ENCODE data around the gene CSPG5. TPM values are rescaled to one million over a fixed set of nuclear protein-coding genes. Genes with fewer than 3 reads are reported as not detected.

Gene CSPG5
- total and polyA plus RNA-seq, 9 donors, result 0.11 to 0.45 (median 0.30) TPM; not detected in 2

GRCh38 chr3:47592066-47592795 is 13.6 kb upstream of the CSPG5 start:
- H3K27ac ChIP-seq, result no peak overlapping the region
- TF ChIP-seq POLR2A (IDR thresholded peaks at IDR 0.05) (no peak), EP300 (IDR thresholded peaks at IDR 0.05) (no peak)
- TF ChIP-seq, protein P1, sequence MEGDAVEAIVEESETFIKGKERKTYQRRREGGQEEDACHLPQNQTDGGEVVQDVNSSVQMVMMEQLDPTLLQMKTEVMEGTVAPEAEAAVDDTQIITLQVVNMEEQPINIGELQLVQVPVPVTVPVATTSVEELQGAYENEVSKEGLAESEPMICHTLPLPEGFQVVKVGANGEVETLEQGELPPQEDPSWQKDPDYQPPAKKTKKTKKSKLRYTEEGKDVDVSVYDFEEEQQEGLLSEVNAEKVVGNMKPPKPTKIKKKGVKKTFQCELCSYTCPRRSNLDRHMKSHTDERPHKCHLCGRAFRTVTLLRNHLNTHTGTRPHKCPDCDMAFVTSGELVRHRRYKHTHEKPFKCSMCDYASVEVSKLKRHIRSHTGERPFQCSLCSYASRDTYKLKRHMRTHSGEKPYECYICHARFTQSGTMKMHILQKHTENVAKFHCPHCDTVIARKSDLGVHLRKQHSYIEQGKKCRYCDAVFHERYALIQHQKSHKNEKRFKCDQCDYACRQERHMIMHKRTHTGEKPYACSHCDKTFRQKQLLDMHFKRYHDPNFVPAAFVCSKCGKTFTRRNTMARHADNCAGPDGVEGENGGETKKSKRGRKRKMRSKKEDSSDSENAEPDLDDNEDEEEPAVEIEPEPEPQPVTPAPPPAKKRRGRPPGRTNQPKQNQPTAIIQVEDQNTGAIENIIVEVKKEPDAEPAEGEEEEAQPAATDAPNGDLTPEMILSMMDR (IDR thresholded peaks at IDR 0.05), result no peak
- H3K4me1 ChIP-seq (ENCODE audit: insufficient read depth), result no peaks in the 10 kb centered on the region
- whole genome bisulfite sequencing, 3 donors, result 24 to 46% (median 25%) methylated on average over 4 of the region's 4 CpGs
- intact Hi-C loops (cut with DNase I), result no loop called here
- H3K4me3 ChIP-seq, result no peak overlapping the region
- H3K27me3 ChIP-seq, result no peaks in the 10 kb centered on the region
- no peaks in the 10 kb centered on the region for H3K36me3 ChIP-seq
- no peaks in the 10 kb centered on the region for H3K9me3 ChIP-seq
- no peak for DNase-seq

DNA sequence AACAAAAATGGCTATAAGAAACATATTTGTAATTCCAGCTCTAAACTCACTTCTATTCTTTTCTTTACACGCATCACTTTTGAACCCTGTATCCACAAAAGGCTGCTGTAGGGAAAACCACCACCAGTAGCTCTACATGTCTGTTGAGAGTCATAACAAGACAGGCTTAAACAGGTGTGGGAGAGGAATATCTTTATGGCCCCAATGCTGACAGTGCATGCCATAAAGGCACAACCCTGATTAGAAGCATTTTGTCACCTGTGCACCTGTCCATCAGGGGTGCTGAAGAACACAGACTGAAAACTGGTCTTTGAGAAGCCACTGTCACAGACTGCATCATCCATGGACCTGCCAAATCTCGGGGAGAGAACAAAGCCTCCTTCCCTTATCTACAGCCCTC is 11.6 kb upstream of the CSPG5 start:
- Histone ChIP-seq H3K27me3 (no peaks in the 10 kb centered on the region), H3K27ac (no peak overlapping the region), H3K9me3 (no peaks in the 10 kb centered on the region), H3K4me3 (no peak overlapping the region), H3K4me1 (ENCODE audit: insufficient read depth) (no peaks in the 10 kb centered on the region), H3K36me3 (no peaks in the 10 kb centered on the region)
- WGBS, 3 donors, result 72 to 90% (median 81%) methylated on average over 2 of the region's 2 CpGs
- TF ChIP-seq EP300 (IDR thresholded peaks at IDR 0.05) (no peak), POLR2A (IDR thresholded peaks at IDR 0.05) (no peak)
- TF ChIP-seq, protein P1 (IDR thresholded peaks at IDR 0.05), result no peak
- no peak for DNase-seq
- intact Hi-C loops (cut with DNase I), result no loop called here

DNA sequence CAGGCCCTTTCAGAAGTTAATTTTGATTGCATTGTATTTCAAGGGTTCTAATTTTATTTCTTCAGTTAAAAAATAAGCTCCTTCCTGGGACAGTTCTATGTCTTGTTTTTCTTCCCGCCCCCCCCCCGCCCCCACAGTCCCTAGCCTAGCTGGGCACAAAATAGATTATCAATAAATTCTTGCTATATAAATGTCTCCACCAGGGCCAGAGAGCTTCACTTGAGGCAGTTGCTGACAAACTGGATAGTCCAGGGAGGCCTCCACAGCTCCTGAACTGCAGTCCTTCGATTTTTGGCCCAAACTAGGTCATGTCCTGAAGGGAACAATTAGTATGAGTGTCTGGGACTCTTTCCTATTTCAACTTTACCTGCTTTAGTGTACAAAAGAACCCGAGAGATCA is 9.9 kb upstream of the CSPG5 start:
- Histone ChIP-seq H3K36me3 (no peaks in the 10 kb centered on the region), H3K4me3 (no peak overlapping the region), H3K9me3 (no peaks in the 10 kb centered on the region), H3K27ac (no peak overlapping the region), H3K27me3 (no peaks in the 10 kb centered on the region), H3K4me1 (ENCODE audit: insufficient read depth) (no peaks in the 10 kb centered on the region)
- intact Hi-C loops (cut with DNase I), result no loop called here
- 95 to 97% (median 96%) methylated on average over 4 of the region's 4 CpGs for WGBS, 3 donors
- no peak for TF ChIP-seq EP300 (IDR thresholded peaks at IDR 0.05)
- TF ChIP-seq, protein P1 (IDR thresholded peaks at IDR 0.05), result no peak
- no peak for TF ChIP-seq POLR2A (IDR thresholded peaks at IDR 0.05)
- no peak for DNase-seq

GRCh38 chr3:47588053-47588452 is 9.4 kb upstream of the CSPG5 start:
- Histone ChIP-seq H3K9me3 (no peaks in the 10 kb centered on the region), H3K36me3 (no peaks in the 10 kb centered on the region), H3K4me3 (no peak overlapping the region), H3K27me3 (no peaks in the 10 kb centered on the region), H3K4me1 (ENCODE audit: insufficient read depth) (no peaks in the 10 kb centered on the region), H3K27ac (no peak overlapping the region)
- intact Hi-C loops (cut with DNase I), result no loop called here
- WGBS, 3 donors, result 90 to 91% (median 90%) methylated on average over 7 of the region's 7 CpGs
- DNase-seq, result no peak
- no peak for TF ChIP-seq EP300 (IDR thresholded peaks at IDR 0.05)
- no peak for TF ChIP-seq POLR2A (IDR thresholded peaks at IDR 0.05)
- TF ChIP-seq, protein P1 (IDR thresholded peaks at IDR 0.05), result no peak
